ENCODE data around the gene PIP. TPM values are rescaled to one million over a fixed set of nuclear protein-coding genes. Genes with fewer than 3 reads are reported as not detected.

PIP gene
- total RNA-seq, 2 experiments from 2014 or later: not detected

- peaks cover 29% of the 10 kb centered on the region for H3K27me3 Mint-ChIP-seq
- no peak overlapping the region for H3K4me3 ChIP-seq (ENCODE audit: low read length)
- H3K4me1 ChIP-seq (ENCODE audit: insufficient read depth, low read length): no peaks in the 10 kb centered on the region
- ATAC-seq (ENCODE audit: poor library complexity) (no peak), DNase-seq (no peak)
- H3K4me3 Mint-ChIP-seq: no peak overlapping the region
- no peak for TF ChIP-seq CTCF (IDR thresholded peaks at IDR 0.05)
- no peak overlapping the region for H3K27ac Mint-ChIP-seq
- ChIA-PET CTCF (no interaction called here), POLR2A (no interaction called here)
- H3K36me3 ChIP-seq (ENCODE audit: insufficient read depth, low read length): no peaks in the 10 kb centered on the region
- no peaks in the 10 kb centered on the region for H3K36me3 Mint-ChIP-seq (ENCODE audit: low read depth)
- intact Hi-C loops (cut with DNase I, micrococcal nuclease): no loop called here
- H3K27ac ChIP-seq (ENCODE audit: low read depth in 1 of 2, low read length in 2 of 2): no peak overlapping the region
- peaks cover 6 to 15% of the 10 kb centered on the region in 2 experiments for H3K27me3 ChIP-seq (ENCODE audit: control insufficient read depth in 1 of 2, insufficient read depth in 2 of 2, low read length in 2 of 2)
- no peaks in the 10 kb centered on the region for H3K9me3 ChIP-seq (ENCODE audit: control insufficient read depth in 1 of 2, insufficient read depth in 1 of 2, low read length in 2 of 2)
- H3K4me1 Mint-ChIP-seq (ENCODE audit: low read depth): no peaks in the 10 kb centered on the region
- no peaks in the 10 kb centered on the region for H3K9me3 Mint-ChIP-seq
Observed at GRCh38 chr7:143185551-143185950, 53.7 kb downstream of the PIP start.

- Histone ChIP-seq H3K27ac (ENCODE audit: low read depth in 1 of 2, low read length in 2 of 2) (no peak overlapping the region), H3K9me3 (ENCODE audit: control insufficient read depth in 1 of 2, insufficient read depth in 1 of 2, low read length in 2 of 2) (no peaks in the 10 kb centered on the region), H3K27me3 (ENCODE audit: control insufficient read depth in 1 of 2, insufficient read depth in 2 of 2, low read length in 2 of 2) (peaks cover 4 to 5% of the 10 kb centered on the region in 2 experiments), H3K36me3 (ENCODE audit: insufficient read depth, low read length) (no peaks in the 10 kb centered on the region), H3K4me1 (ENCODE audit: insufficient read depth, low read length) (no peaks in the 10 kb centered on the region), H3K4me3 (ENCODE audit: low read length) (no peak overlapping the region)
- ATAC-seq (ENCODE audit: poor library complexity): no peak
- peaks cover 19% of the 10 kb centered on the region for H3K27me3 Mint-ChIP-seq
- no peak for TF ChIP-seq CTCF (IDR thresholded peaks at IDR 0.05)
- no peak overlapping the region for H3K27ac Mint-ChIP-seq
- CTCF ChIA-PET: interaction anchor here (0.8 kb wide), 1 partner anchor 26 kb away, joined by 3 read pairs; no protein-coding TSS in a partner anchor
- POLR2A ChIA-PET: no interaction called here
- no peak for DNase-seq
- intact Hi-C loops (cut with DNase I, micrococcal nuclease): no loop called here
- no peaks in the 10 kb centered on the region for H3K4me1 Mint-ChIP-seq (ENCODE audit: low read depth)
- no peak overlapping the region for H3K4me3 Mint-ChIP-seq
- no peaks in the 10 kb centered on the region for H3K9me3 Mint-ChIP-seq
- no peaks in the 10 kb centered on the region for H3K36me3 Mint-ChIP-seq (ENCODE audit: low read depth)
Observed at GRCh38 chr7:143188994-143189393, 57.1 kb downstream of the PIP start.

Other genes with a start within 250 kb of the PIP start
- gene TRPV6, start 246.3 kb upstream of the PIP start, total RNA-seq: not detected
- gene TRPV5, start 198.3 kb upstream of the PIP start, total RNA-seq: not detected
- not detected for gene LLCFC1, start 192.6 kb upstream of the PIP start, total RNA-seq
- gene KEL, start 169.7 kb upstream of the PIP start, total RNA-seq: under 1 TPM in 1 of 2 experiments, not detected in 1; 0.19 TPM
- not detected for gene OR9A2, start 104.9 kb upstream of the PIP start, total RNA-seq
- gene OR6V1, start 79.7 kb upstream of the PIP start, total RNA-seq: not detected
- gene TAS2R39, start 51.3 kb downstream of the PIP start, total RNA-seq: not detected
- not detected for gene TAS2R40, start 90.0 kb downstream of the PIP start, total RNA-seq
- gene GSTK1, start 131.4 kb downstream of the PIP start, total RNA-seq: 100 to 1,000 TPM; 245 to 259 TPM
- gene TMEM139, start 152.9 kb downstream of the PIP start, total RNA-seq: under 1 TPM; 0.20 to 0.27 TPM
- gene CASP2, start 156.3 kb downstream of the PIP start, total RNA-seq: 10 to 100 TPM; 19.1 to 21.9 TPM
- gene CLCN1, start 184.0 kb downstream of the PIP start, total RNA-seq: not detected
- gene FAM131B, start 230.6 kb downstream of the PIP start, total RNA-seq: under 1 TPM in 1 of 2 experiments, not detected in 1; 0.14 TPM
- 100 to 1,000 TPM; 132 to 146 TPM for gene ZYX, start 249.3 kb downstream of the PIP start, total RNA-seq

Data from CD4-positive, alpha-beta T cell (primary cell).